ENCODE data around the gene PRDM1.

Gene PRDM1

GRCh38 chr6:106134087-106134770 lies 48.1 kb downstream of the PRDM1 start:
- no peak for DNase-seq (ENCODE audit: low read depth, low spot score)
- Histone ChIP-seq H3K27me3 (ENCODE audit: insufficient read depth, insufficient read length) (no peaks in the 10 kb centered on the region), H3K9me3 (ENCODE audit: insufficient read depth, low read length) (no peaks in the 10 kb centered on the region), H3K36me3 (ENCODE audit: insufficient read depth, insufficient read length, low read length) (no peaks in the 10 kb centered on the region), H3K4me3 (ENCODE audit: insufficient read length, low read depth) (no peak overlapping the region), H3K4me1 (ENCODE audit: insufficient read depth, insufficient read length) (no peaks in the 10 kb centered on the region), H3K9ac (ENCODE audit: insufficient read length, low read depth) (no peak overlapping the region)
- TF ChIP-seq ZNF274 (IDR thresholded peaks at IDR 0.05; ENCODE audit: low read depth, low read length): no peak
- TF ChIP-seq SUZ12 (IDR thresholded peaks at IDR 0.05; ENCODE audit: extremely low read depth, insufficient read depth, insufficient read length): no peak
- TF ChIP-seq YY1 (IDR thresholded peaks at IDR 0.05; ENCODE audit: insufficient read depth, insufficient read length): no peak

GRCh38 chr6:106134906-106135634 lies 48.9 kb downstream of the PRDM1 start:
- no peak for DNase-seq (ENCODE audit: low read depth, low spot score)
- H3K9ac ChIP-seq (ENCODE audit: insufficient read length, low read depth): no peak overlapping the region
- no peaks in the 10 kb centered on the region for H3K4me1 ChIP-seq (ENCODE audit: insufficient read depth, insufficient read length)
- no peaks in the 10 kb centered on the region for H3K9me3 ChIP-seq (ENCODE audit: insufficient read depth, low read length)
- no peak for TF ChIP-seq ZNF274 (IDR thresholded peaks at IDR 0.05; ENCODE audit: low read depth, low read length)
- TF ChIP-seq SUZ12 (IDR thresholded peaks at IDR 0.05; ENCODE audit: extremely low read depth, insufficient read depth, insufficient read length): no peak
- TF ChIP-seq YY1 (IDR thresholded peaks at IDR 0.05; ENCODE audit: insufficient read depth, insufficient read length): no peak
- H3K4me3 ChIP-seq (ENCODE audit: insufficient read length, low read depth): no peak overlapping the region
- no peaks in the 10 kb centered on the region for H3K27me3 ChIP-seq (ENCODE audit: insufficient read depth, insufficient read length)
- no peaks in the 10 kb centered on the region for H3K36me3 ChIP-seq (ENCODE audit: insufficient read depth, insufficient read length, low read length)

- Histone ChIP-seq H3K9me3 (ENCODE audit: insufficient read depth, low read length) (no peaks in the 10 kb centered on the region), H3K27me3 (ENCODE audit: insufficient read depth, insufficient read length) (no peaks in the 10 kb centered on the region), H3K9ac (ENCODE audit: insufficient read length, low read depth) (no peak overlapping the region), H3K4me3 (ENCODE audit: insufficient read length, low read depth) (no peak overlapping the region), H3K4me1 (ENCODE audit: insufficient read depth, insufficient read length) (no peaks in the 10 kb centered on the region), H3K36me3 (ENCODE audit: insufficient read depth, insufficient read length, low read length) (no peaks in the 10 kb centered on the region)
- DNase-seq (ENCODE audit: low read depth, low spot score): no peak
- TF ChIP-seq ZNF274 (IDR thresholded peaks at IDR 0.05; ENCODE audit: low read depth, low read length) (no peak), SUZ12 (IDR thresholded peaks at IDR 0.05; ENCODE audit: extremely low read depth, insufficient read depth, insufficient read length) (no peak), YY1 (IDR thresholded peaks at IDR 0.05; ENCODE audit: insufficient read depth, insufficient read length) (no peak)
Measured at GRCh38 chr6:106135911-106136571, 49.9 kb downstream of the PRDM1 start.

- no peak overlapping the region for H3K4me3 ChIP-seq (ENCODE audit: insufficient read length, low read depth)
- H3K9ac ChIP-seq (ENCODE audit: insufficient read length, low read depth): no peak overlapping the region
- no peak for DNase-seq (ENCODE audit: low read depth, low spot score)
- TF ChIP-seq ZNF274 (IDR thresholded peaks at IDR 0.05; ENCODE audit: low read depth, low read length): no peak
- TF ChIP-seq SUZ12 (IDR thresholded peaks at IDR 0.05; ENCODE audit: extremely low read depth, insufficient read depth, insufficient read length): no peak
- no peak for TF ChIP-seq YY1 (IDR thresholded peaks at IDR 0.05; ENCODE audit: insufficient read depth, insufficient read length)
- H3K27me3 ChIP-seq (ENCODE audit: insufficient read depth, insufficient read length): no peaks in the 10 kb centered on the region
- no peaks in the 10 kb centered on the region for H3K36me3 ChIP-seq (ENCODE audit: insufficient read depth, insufficient read length, low read length)
- no peaks in the 10 kb centered on the region for H3K4me1 ChIP-seq (ENCODE audit: insufficient read depth, insufficient read length)
- H3K9me3 ChIP-seq (ENCODE audit: insufficient read depth, low read length): no peaks in the 10 kb centered on the region
Measured at GRCh38 chr6:106136845-106137244, 50.7 kb downstream of the PRDM1 start.

GRCh38 chr6:106138151-106138550 lies 52.0 kb downstream of the PRDM1 start:
- Histone ChIP-seq H3K9ac (ENCODE audit: insufficient read length, low read depth) (no peak overlapping the region), H3K4me1 (ENCODE audit: insufficient read depth, insufficient read length) (no peaks in the 10 kb centered on the region), H3K27me3 (ENCODE audit: insufficient read depth, insufficient read length) (no peaks in the 10 kb centered on the region), H3K4me3 (ENCODE audit: insufficient read length, low read depth) (no peak overlapping the region), H3K36me3 (ENCODE audit: insufficient read depth, insufficient read length, low read length) (no peaks in the 10 kb centered on the region), H3K9me3 (ENCODE audit: insufficient read depth, low read length) (no peaks in the 10 kb centered on the region)
- no peak for DNase-seq (ENCODE audit: low read depth, low spot score)
- TF ChIP-seq ZNF274 (IDR thresholded peaks at IDR 0.05; ENCODE audit: low read depth, low read length) (no peak), SUZ12 (IDR thresholded peaks at IDR 0.05; ENCODE audit: extremely low read depth, insufficient read depth, insufficient read length) (no peak), YY1 (IDR thresholded peaks at IDR 0.05; ENCODE audit: insufficient read depth, insufficient read length) (no peak)

- DNase-seq (ENCODE audit: low read depth, low spot score): no peak
- no peaks in the 10 kb centered on the region for H3K36me3 ChIP-seq (ENCODE audit: insufficient read depth, insufficient read length, low read length)
- H3K27me3 ChIP-seq (ENCODE audit: insufficient read depth, insufficient read length): no peaks in the 10 kb centered on the region
- H3K9me3 ChIP-seq (ENCODE audit: insufficient read depth, low read length): no peaks in the 10 kb centered on the region
- H3K4me1 ChIP-seq (ENCODE audit: insufficient read depth, insufficient read length): peaks cover 2% of the 10 kb centered on the region
- TF ChIP-seq ZNF274 (IDR thresholded peaks at IDR 0.05; ENCODE audit: low read depth, low read length) (no peak), YY1 (IDR thresholded peaks at IDR 0.05; ENCODE audit: insufficient read depth, insufficient read length) (no peak), SUZ12 (IDR thresholded peaks at IDR 0.05; ENCODE audit: extremely low read depth, insufficient read depth, insufficient read length) (no peak)
- H3K9ac ChIP-seq (ENCODE audit: insufficient read length, low read depth): no peak overlapping the region
- no peak overlapping the region for H3K4me3 ChIP-seq (ENCODE audit: insufficient read length, low read depth)
Measured at GRCh38 chr6:106141441-106142237, 55.5 kb downstream of the PRDM1 start.

Measured in NT2/D1 (cell line).